GM13976 (cell line): ENCODE data around the gene TMEM9B.
"Not testable (repeated sequence)": the region's sequence is repeated elsewhere in the genome, so short reads cannot be mapped to it uniquely, and the experiment has no call there.

Experiments
- DNase-seq: peaks from one replicate; pipeline ENCODE4 v3.0.0; 2012; ENCODE audit warnings: low spot score
- in situ Hi-C: fragments of 300-500 bp; cut with MboI; formaldehyde crosslinking; loops from one replicate; pipeline ENCODE4 v1.12.0; 2022; ENCODE audit warnings: low sequenced_read_pairs, mixed read lengths, inconsistent platforms; ENCODE audit not compliant: unreplicated experiment
- TF ChIP-seq, protein P1 (sequence below): IDR thresholded peaks from 2 replicates; pipeline ENCODE4 v1.5.1; 2012; ENCODE audit warnings: borderline replicate concordance, mild to moderate bottlenecking; ENCODE audit not compliant: insufficient read depth; ENCODE audit errors: extremely low read depth, missing control alignments, control extremely low read depth

Gene TMEM9B

DNA sequence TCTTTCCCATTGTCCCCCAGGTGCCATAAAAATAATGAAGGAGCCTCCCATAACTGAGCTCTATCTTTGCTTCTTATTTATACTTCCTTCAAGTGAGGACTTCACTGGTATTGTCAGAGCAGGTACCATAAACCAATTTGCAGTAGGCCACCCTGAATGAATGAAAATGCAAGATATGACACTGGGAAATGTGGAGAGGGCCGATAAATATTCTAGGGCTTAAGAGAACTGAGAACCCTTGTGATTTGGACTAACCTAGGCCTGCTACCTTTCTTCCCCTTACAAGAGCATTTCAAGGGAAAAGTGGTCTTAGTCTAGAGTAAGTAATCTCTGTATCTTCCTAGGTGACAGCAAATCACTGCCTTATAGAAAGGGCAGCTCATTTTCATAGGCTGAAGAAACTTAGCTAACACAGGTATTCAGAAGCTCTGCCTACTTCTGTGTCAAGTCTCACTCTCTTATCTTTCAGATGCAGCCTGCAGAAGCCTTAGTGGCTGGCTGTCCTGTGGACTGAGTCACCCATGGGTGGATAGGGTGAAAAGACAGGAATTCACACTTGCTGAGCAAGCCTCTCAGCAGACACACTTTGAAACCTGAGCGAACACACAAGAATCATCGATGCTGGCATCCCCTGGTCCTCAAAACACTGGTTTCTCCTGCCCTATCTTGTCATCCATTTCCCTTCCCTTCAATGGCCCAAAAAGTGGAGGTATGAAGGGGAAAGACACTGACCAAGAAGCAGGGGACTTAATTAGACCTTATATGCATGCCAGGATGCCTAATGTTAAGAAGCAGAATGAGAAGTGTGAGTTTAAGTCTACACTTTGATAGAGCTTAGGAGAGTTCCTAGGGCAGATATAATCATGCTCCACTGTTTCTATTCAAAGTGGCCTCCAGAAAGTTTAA lies 24.3 kb upstream of the TMEM9B start:
- TF ChIP-seq, protein P1, sequence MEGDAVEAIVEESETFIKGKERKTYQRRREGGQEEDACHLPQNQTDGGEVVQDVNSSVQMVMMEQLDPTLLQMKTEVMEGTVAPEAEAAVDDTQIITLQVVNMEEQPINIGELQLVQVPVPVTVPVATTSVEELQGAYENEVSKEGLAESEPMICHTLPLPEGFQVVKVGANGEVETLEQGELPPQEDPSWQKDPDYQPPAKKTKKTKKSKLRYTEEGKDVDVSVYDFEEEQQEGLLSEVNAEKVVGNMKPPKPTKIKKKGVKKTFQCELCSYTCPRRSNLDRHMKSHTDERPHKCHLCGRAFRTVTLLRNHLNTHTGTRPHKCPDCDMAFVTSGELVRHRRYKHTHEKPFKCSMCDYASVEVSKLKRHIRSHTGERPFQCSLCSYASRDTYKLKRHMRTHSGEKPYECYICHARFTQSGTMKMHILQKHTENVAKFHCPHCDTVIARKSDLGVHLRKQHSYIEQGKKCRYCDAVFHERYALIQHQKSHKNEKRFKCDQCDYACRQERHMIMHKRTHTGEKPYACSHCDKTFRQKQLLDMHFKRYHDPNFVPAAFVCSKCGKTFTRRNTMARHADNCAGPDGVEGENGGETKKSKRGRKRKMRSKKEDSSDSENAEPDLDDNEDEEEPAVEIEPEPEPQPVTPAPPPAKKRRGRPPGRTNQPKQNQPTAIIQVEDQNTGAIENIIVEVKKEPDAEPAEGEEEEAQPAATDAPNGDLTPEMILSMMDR, result no peak
- in situ Hi-C loops, result no loop called here
- no peak for DNase-seq

DNA sequence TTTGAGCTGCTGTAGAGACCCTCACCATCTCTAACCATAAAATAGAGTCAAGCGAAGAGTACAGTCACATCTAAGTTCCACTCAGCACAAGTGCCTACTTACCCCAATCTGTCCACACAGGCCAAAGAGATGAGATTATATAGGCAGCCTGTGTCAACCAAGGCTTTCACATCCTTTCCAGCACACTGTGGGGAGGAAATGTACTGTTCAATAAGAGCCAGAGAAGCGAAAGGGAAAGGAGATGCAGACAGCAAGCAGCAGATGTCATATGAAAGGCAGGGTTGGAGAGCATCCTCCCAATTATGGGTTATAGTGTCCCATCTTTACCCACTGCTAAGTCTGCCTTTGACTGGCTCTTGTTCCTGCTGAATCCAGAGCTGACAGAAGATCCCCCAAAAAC lies 23.2 kb upstream of the TMEM9B start:
- in situ Hi-C loops, result no loop called here
- no peak for DNase-seq
- TF ChIP-seq, protein P1, result no peak

DNA sequence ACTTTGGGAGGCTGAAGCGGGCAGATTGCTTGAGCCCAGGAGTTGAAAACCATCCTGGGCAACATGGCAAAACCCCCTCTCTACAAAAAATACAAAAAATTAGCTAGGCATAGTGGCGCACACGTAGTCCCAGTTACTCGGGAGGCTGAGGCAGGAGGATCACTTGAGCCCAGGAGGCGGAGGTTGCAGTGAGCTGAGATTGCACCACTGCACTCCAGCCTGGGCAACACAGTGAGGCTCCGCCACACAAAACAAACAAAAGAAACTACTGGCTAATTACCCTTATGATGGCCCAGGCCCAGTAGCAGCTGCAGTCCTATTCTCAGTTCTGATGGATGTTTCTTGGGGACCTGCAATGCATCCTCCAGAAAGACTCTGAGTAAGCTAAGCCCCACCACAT lies 22.5 kb upstream of the TMEM9B start:
- in situ Hi-C loops, DNase-seq: not testable (repeated sequence)

DNA sequence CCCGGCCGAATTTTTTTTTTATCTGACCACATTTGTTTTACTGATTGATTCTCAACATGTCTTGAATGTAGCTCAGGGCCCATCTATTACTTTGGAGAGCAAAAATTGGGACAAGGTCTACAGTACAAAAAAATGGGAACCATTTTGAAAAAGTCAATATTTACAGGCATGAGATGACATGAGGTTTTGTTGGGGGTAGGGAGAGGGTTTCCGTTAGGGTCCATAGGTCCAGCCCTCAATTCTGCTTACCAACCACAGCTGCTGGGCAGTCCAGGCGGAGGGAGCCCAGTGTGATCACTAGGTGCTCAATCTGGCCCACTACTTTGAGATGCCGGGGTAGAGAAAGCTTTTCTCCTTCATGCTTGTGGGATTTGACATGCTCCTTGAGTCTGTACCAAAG lies 21.2 kb upstream of the TMEM9B start:
- DNase-seq, result no peak
- in situ Hi-C loops, result no loop called here
- TF ChIP-seq, protein P1, result no peak

DNA sequence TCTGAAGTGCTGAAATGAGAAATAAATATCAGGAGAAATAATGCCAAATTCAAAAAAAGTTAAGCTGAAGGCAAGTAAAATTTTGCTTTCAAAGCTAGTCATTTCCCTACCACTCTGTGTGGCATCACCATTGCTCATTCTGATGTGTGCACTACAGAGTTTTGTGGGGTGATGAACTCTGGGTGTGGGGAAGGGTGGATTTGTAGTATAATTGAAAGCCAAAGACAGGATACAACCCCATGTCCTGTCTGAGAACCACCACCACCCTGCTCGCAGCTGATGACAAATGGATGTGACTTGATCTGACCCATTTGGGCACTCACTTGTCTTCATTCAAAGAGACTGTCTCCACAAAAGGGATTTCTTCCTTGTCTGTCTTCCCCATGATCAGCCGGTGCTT lies 19.3 kb upstream of the TMEM9B start:
- DNase-seq, result no peak
- TF ChIP-seq, protein P1, result no peak
- in situ Hi-C loops, result no loop called here

DNA sequence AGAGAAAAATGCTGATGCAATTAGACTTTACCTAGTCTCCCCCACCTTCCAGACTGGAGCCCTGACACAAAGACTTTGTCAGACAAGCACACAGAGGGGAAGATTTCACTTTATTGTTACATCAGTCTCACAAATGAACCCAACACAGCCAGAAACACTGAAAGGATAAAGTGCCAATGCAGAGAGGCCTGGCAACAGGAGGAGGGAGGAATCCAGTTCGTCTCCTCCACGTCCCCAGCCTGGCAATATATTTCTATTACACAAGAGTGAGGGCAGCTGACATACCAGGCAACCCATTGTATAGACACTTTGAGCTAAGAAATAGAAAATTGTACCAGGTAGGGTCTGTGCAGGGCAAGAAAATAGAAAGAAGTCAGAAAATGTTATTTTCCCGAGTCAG lies 16.2 kb upstream of the TMEM9B start:
- DNase-seq, result no peak
- in situ Hi-C loops, result no loop called here
- TF ChIP-seq, protein P1, result no peak

DNA sequence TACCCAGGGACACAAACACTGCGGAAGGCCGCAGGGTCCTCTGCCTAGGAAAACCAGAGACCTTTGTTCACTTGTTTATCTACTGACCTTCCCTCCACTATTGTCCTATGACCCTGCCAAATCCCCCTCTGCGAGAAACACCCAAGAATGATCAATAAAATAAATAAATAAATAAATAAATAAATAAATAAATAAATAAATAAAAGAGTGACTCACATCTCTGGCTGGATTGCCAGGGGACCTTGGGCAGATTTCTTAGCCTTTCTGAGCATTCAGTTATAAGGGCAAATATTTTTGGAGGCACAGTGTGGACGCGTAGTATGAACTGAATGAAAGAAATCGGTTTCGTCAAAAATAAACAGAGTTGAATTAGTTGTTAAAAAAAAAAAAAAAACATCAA lies 15.1 kb upstream of the TMEM9B start:
- in situ Hi-C loops, DNase-seq: not testable (repeated sequence)
